GM10248 (cell line): Measurements from ENCODE around the gene ALPI.

ENCODE experiments used
- CTCF ChIA-PET: fragments of 300-600 bp; sonication (Branson Sonifier 250); formaldehyde crosslinking; extraction: SDS; loops from one replicate; lab custom pipeline; 2021; ENCODE audit warnings: antibody characterized with exemption; lab: Yijun Ruan, JAX
- POLR2A ChIA-PET: fragments of 350-650 bp; sonication (Branson Sonifier 250); formaldehyde crosslinking; extraction: SDS; loops from one replicate; lab custom pipeline; 2020; ENCODE audit warnings: antibody characterized with exemption; lab: Yijun Ruan, JAX
- DNase-seq: peaks from one replicate; pipeline ENCODE4 v3.0.0; 2012; ENCODE audit errors: extremely low spot score
- CTCF ChIP-seq: IDR thresholded peaks from 2 replicates; pipeline ENCODE4 v1.5.1; 2012; ENCODE audit warnings: mild to moderate bottlenecking, low read depth; ENCODE audit errors: extremely low read depth, missing control alignments, control extremely low read depth

ALPI gene

GRCh38 chr2:232496501-232497270, 40.7 kb downstream of the ALPI start:
- POLR2A ChIA-PET, result interaction anchor here (0.7 kb wide), 1 partner anchor 171 kb away, joined by 3 read pairs; no protein-coding TSS in a partner anchor
- DNase-seq, result no peak
- CTCF ChIA-PET, result no interaction called here
- TF ChIP-seq CTCF, result no peak

- ChIA-PET CTCF (no interaction called here), POLR2A (interaction anchor here (0.7 kb wide), 1 partner anchor 172 kb away, joined by 3 read pairs; no protein-coding TSS in a partner anchor)
- no peak for TF ChIP-seq CTCF
- DNase-seq, result no peak
Observed at GRCh38 chr2:232497348-232497747, 41.4 kb downstream of the ALPI start.

- no peak for DNase-seq
- ChIA-PET POLR2A (no interaction called here), CTCF (no interaction called here)
- TF ChIP-seq CTCF, result no peak
Observed at GRCh38 chr2:232498452-232498851, 42.5 kb downstream of the ALPI start.

- no peak for DNase-seq
- CTCF ChIA-PET, result no interaction called here
- POLR2A ChIA-PET, result no interaction called here
- no peak for TF ChIP-seq CTCF
Observed at GRCh38 chr2:232501331-232501771, 45.4 kb downstream of the ALPI start.

- no peak for DNase-seq
- no peak for TF ChIP-seq CTCF
- POLR2A ChIA-PET, result no interaction called here
- CTCF ChIA-PET, result no interaction called here
Observed at GRCh38 chr2:232501794-232502390, 45.9 kb downstream of the ALPI start.

- ChIA-PET CTCF (no interaction called here), POLR2A (no interaction called here)
- no peak for DNase-seq
- no peak for TF ChIP-seq CTCF
Observed at GRCh38 chr2:232502511-232502910, 46.6 kb downstream of the ALPI start.
